ENCODE results near the gene TMPRSS13. TPM values are rescaled to one million over a fixed set of nuclear protein-coding genes. Genes with fewer than 3 reads are reported as not detected.

Gene TMPRSS13
- total RNA-seq, 1 donor from 2014 or later: not detected

DNA sequence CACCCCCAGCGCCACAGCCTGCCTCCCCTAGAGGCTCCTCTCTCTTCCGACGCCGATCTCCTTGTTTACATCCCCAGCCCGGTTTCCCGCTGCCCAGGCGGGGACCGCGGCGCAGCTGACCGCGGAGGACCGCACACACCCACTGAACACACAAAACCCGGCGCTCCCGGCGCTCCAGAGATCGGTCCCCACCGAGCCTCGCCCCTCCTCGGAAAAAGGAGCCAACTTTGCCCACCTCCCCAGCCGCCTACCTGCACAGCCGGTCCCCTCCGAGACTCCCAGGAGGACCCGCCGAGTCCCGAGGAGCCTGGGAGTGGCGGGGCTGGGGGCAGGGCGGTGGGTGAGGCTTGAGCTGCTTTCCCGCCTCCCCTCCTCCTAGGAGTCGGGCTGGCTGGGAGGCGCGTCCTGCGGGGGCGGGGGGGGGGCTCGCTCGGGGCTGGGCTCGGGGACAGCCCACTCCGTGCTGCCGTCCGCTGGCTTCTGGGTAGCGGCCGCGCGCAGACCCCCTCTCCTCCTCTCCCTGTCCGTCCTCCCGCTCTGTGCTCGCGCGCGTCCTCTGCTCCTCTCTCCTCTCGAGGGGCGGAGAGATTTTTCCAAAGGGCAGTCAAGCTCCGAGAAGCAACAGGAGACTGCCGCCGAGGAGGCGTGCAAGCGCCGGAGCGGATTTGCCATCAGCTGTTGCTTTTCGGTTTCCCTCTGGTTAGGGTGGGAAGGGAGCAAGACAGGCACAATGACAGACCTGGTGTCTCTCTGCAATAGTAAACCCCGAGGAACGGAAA is 52.7 kb downstream of the TMPRSS13 start, which contains the start of gene FXYD6:
Gene FXYD6 (minus strand): TSS at position 318 of the 779 bp plus-strand sequence. CDS start 33,882 bp downstream, outside the sequence.
- Mint-ChIP-seq H3K9me3 (ENCODE audit: low read depth) (no peaks in the 10 kb centered on the region), H3K27me3 (ENCODE audit: low read depth) (peaks cover 61% of the 10 kb centered on the region), H3K27ac (ENCODE audit: unreplicated experiment) (no peak within 1 kb of the TSS), H3K4me3 (ENCODE audit: unreplicated experiment) (peak within 1 kb of the TSS; percentile 80), H3K4me1 (ENCODE audit: low read depth) (peaks cover 18% of the 10 kb centered on the region), H3K36me3 (ENCODE audit: low read depth) (no peaks in the 10 kb centered on the region)
- DNase-seq (ENCODE audit: low spot score): no peak
- TF ChIP-seq, protein P1, sequence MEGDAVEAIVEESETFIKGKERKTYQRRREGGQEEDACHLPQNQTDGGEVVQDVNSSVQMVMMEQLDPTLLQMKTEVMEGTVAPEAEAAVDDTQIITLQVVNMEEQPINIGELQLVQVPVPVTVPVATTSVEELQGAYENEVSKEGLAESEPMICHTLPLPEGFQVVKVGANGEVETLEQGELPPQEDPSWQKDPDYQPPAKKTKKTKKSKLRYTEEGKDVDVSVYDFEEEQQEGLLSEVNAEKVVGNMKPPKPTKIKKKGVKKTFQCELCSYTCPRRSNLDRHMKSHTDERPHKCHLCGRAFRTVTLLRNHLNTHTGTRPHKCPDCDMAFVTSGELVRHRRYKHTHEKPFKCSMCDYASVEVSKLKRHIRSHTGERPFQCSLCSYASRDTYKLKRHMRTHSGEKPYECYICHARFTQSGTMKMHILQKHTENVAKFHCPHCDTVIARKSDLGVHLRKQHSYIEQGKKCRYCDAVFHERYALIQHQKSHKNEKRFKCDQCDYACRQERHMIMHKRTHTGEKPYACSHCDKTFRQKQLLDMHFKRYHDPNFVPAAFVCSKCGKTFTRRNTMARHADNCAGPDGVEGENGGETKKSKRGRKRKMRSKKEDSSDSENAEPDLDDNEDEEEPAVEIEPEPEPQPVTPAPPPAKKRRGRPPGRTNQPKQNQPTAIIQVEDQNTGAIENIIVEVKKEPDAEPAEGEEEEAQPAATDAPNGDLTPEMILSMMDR (IDR thresholded peaks at IDR 0.05): no peak

DNA sequence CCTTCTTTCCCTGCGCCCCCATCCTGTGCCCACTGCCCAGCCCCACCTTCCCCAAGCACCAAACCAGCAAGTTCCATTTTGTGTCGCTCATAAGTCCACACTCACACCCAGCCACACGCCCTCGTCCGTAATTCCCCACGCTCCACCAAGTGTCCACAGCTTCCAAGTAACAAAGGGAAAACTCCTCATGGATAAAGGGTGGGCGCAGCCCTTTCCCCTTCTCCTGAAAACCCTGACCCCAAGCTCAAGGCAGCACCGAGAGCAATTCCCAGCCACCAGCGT is 53.2 kb downstream of the TMPRSS13 start:
- H3K27me3 Mint-ChIP-seq (ENCODE audit: low read depth): peaks cover 55% of the 10 kb centered on the region
- no peak overlapping the region for H3K27ac Mint-ChIP-seq (ENCODE audit: unreplicated experiment)
- peak overlapping the region; percentile 80 for H3K4me3 Mint-ChIP-seq (ENCODE audit: unreplicated experiment)
- no peak for DNase-seq (ENCODE audit: low spot score)
- no peaks in the 10 kb centered on the region for H3K36me3 Mint-ChIP-seq (ENCODE audit: low read depth)
- TF ChIP-seq, protein P1 (IDR thresholded peaks at IDR 0.05): no peak
- H3K9me3 Mint-ChIP-seq (ENCODE audit: low read depth): no peaks in the 10 kb centered on the region
- peaks cover 18% of the 10 kb centered on the region for H3K4me1 Mint-ChIP-seq (ENCODE audit: low read depth)

DNA sequence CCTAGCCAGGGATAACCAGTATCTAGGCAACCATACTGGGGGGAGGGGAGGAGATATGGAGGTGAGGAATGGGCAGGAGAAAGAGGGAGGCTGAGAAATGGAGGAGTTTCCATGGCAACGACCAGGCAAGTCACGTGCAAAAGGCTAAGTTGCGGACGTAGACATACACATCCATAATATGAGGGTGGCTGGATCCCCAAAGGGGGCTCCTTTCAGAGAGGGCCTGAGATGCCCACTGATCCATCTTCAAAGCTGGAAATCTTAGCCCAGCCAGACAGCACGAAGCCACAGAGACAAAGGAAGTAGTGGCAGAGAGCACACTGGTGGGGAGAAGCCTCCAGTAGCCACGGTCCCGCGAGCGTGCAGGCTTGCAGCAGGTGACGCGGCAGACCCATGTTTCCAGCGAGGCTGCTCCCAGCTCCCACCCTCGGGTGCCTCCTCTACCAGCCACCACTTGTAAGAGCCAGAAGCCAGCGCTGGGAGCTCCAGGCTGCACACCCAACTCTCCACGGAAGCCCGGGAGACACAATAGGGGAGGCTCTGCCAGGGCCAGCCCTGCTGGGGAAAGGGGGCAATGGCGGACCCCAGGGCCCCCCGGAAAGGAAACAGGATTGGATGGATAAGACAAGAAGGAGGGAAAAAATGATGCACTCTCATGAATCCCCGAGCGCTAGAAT is 53.7 kb downstream of the TMPRSS13 start:
- Mint-ChIP-seq H3K9me3 (ENCODE audit: low read depth) (no peaks in the 10 kb centered on the region), H3K4me3 (ENCODE audit: unreplicated experiment) (peak overlapping the region; percentile 80), H3K27me3 (ENCODE audit: low read depth) (peaks cover 51% of the 10 kb centered on the region), H3K4me1 (ENCODE audit: low read depth) (peaks cover 18% of the 10 kb centered on the region), H3K36me3 (ENCODE audit: low read depth) (no peaks in the 10 kb centered on the region), H3K27ac (ENCODE audit: unreplicated experiment) (no peak overlapping the region)
- TF ChIP-seq, protein P1 (IDR thresholded peaks at IDR 0.05): no peak
- no peak for DNase-seq (ENCODE audit: low spot score)

DNA sequence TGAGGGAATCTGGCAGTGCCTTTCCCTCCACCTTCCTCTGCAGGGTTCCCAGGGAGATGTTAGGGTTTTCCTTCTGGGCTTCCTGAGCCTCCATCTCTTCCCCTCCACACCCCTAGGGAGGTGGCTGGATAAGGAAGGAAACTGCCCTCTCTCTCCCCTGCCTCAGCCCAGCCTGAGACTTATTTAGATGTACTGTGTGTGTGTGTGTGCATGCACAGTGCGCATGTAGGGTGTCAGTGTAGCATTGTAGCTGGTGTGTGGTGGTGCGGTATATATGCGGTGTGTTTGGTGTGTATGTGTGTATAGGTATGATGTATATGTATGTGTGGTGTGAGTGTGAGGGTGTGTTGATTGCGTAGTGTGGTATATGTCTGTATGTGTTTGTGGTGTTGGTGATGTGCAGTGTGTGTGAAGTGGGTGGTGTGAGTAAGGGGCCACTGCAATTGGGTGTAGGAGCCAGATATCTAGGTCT is 54.3 kb downstream of the TMPRSS13 start:
- Mint-ChIP-seq H3K27me3 (ENCODE audit: low read depth) (peaks cover 46% of the 10 kb centered on the region), H3K27ac (ENCODE audit: unreplicated experiment) (no peak overlapping the region), H3K9me3 (ENCODE audit: low read depth) (no peaks in the 10 kb centered on the region), H3K4me3 (ENCODE audit: unreplicated experiment) (peak overlapping the region; percentile 35), H3K4me1 (ENCODE audit: low read depth) (peaks cover 18% of the 10 kb centered on the region), H3K36me3 (ENCODE audit: low read depth) (no peaks in the 10 kb centered on the region)
- TF ChIP-seq, protein P1 (IDR thresholded peaks at IDR 0.05): no peak
- no peak for DNase-seq (ENCODE audit: low spot score)

DNA sequence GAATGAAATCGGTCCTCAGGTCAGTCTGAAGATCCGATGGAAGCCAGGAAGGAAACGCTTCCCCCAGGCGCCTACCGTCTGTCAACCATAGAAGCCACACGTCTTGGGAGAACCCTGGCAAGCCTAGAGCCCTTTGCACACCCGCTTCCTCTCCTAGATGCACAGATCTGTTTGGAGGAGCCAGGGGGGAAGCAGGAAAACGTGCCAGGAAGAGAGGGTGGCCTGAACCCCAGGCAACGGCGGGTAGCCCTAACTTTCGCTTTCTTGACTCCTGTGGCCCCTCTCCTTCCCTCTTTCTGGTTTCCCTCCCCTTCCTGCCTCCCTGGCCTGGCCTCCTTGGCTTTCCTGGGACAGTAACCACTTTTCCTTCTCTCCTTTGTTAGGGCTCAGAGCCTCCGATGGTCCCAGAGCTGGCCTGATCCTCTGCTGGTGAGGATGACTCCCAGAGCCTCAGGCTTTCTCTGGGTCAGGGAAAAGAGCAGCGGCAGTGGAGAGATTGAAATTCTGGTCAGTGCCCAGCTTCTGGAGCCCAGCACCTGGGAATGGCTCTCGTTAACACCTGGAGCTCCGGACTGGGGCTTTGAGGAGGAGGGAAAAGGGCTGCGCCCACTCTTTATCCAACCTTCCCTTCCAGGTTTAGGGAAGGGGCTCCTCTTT is 54.8 kb downstream of the TMPRSS13 start:
- Mint-ChIP-seq H3K36me3 (ENCODE audit: low read depth) (no peaks in the 10 kb centered on the region), H3K4me1 (ENCODE audit: low read depth) (peaks cover 18% of the 10 kb centered on the region), H3K27me3 (ENCODE audit: low read depth) (peaks cover 43% of the 10 kb centered on the region), H3K4me3 (ENCODE audit: unreplicated experiment) (no peak overlapping the region), H3K9me3 (ENCODE audit: low read depth) (no peaks in the 10 kb centered on the region), H3K27ac (ENCODE audit: unreplicated experiment) (no peak overlapping the region)
- DNase-seq (ENCODE audit: low spot score): no peak
- TF ChIP-seq, protein P1 (IDR thresholded peaks at IDR 0.05): no peak

Data from chondrocyte (in vitro differentiated cells).